GM21576 (cell line): ENCODE data around the gene TSSC4.
"Not testable (repeated sequence)": the region's sequence is repeated elsewhere in the genome, so short reads cannot be mapped to it uniquely, and the experiment has no call there.

Source experiments
- ATAC-seq: cut with Tn5 transposase; IDR thresholded peaks from one replicate; pipeline ENCODE4 v1.9.1; 2021; ENCODE audit warnings: mild to moderate bottlenecking, moderate library complexity; ENCODE audit not compliant: unreplicated experiment

TSSC4 gene

DNA sequence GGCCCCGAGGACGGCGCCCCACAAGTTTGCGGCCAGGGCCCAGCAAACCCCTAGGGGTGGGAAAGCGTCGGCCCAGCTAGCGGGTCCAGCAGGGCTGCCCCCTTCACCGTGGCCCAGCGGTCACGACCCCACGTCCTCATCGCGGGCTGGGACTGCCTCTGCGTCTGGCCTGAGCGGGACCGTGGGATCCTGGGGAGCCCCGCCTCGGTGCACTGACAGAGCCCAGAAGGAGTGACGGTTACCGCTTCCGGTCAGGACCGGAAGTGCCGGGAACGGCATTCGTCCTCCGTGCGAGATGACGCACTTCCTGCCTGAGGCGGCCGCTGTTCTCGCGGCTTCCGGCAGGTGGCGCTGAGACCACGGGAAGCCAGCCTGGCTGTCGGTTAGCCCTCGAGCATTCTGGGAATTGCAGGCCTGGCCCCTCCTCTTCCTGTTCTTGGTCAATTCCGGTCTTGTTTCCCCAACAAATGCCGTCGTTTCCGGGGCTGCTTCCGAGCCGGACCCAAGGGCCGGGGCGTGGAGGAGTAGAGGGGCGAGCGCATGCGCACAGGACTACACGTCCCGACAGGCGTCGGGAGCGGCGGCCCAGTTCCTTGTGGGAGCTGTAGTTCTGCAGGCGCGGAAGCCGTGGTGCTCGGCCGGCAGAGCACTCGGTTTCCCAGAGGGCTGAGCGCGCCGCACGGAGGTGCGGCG is at the start of gene TSSC4:
Gene TSSC4, plus strand, starts transcription at position 682 of the 693 bp plus-strand sequence. CDS start 1,884 bp downstream, outside the sequence.
- ATAC-seq = peak; percentile 77

DNA sequence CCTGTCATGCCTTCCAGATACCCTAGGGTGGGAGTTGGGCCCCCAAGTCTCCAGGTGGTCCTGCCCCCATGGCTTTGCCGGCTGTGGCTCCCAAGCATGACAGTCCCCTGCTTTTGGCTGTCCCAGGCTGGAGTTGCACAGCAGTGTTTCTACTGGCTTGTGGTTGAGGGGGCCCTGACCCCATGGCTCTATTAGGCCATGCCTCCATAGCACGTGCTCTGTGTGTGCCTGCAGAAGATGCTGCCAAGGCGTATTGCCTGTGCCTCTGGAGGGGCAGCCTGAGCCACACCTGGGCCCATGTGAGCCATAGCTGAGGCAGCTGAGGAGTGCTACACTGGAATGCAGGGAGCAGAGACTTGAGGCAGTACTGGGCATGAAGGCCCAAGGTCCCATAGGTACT is 48.8 kb upstream of the TSSC4 start:
- ATAC-seq = no peak

DNA sequence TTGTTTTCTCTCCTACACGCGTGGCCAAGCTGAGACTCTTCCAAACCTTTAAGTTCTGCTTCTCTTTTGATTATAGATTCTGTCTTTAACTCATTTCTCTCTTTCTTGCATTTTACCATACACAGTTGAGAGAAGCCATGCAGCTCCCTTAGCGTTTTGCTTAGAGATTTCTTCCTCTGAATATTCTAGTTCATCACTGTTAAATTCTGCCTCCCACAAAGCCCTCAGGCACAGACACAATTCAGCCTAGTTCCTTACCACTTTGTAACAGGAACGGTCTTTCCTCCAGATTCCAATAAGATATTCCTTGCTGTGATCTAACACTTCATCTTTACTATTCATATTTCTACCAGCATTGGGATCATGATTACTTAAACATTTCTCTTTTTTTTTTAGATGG is 48.1 kb upstream of the TSSC4 start:
- no peak for ATAC-seq

DNA sequence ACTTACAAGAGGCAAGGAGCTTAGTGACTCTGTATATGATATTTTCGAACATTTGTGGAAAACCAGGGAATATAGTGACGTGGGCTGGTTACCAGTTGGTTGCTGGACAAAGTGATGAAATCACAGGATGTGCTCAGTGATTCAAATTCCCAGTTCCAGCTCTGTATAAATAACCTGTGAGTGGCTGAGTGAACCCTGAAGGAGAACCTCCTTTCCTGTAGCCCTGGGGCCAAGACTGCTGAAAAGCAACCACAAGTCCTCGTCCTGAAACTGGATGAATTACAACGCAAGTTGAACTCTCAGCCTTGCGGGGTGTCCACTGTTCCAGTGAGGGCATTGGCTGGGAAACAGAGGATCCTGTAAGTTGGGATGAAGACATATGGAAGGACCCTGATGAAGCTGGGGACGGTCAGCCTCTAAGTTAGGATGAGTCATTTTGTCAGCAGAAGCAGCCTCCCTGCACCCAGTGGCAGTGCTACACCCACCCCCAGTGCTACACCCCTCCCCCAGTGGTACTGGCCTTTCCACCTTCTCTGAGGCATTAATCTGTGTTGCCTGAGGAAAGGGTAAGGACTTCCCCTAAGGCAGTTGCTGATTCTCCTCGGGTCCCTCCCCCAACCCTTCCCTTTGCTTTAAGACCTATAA is 45.4 kb upstream of the TSSC4 start:
- no peak for ATAC-seq

DNA sequence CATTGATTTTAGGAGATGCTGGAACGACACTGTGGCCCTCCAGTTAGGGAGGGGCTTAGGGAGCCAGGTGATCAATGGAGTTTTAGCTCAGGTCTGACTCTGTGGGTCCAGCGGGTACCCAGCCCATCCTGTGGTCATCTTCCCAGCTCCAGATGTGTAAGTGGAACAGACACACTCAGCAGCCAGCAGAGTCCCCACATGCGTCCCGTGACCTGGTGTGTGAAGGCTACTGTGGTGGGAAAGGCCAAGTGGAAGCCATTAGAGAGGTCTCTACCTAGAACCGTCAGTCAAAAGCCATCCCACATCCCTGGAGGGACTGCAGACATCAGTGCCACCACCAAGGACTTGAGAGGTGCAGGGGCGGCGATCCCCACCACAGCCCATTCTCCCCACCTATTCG is 43.3 kb upstream of the TSSC4 start:
- no peak for ATAC-seq

DNA sequence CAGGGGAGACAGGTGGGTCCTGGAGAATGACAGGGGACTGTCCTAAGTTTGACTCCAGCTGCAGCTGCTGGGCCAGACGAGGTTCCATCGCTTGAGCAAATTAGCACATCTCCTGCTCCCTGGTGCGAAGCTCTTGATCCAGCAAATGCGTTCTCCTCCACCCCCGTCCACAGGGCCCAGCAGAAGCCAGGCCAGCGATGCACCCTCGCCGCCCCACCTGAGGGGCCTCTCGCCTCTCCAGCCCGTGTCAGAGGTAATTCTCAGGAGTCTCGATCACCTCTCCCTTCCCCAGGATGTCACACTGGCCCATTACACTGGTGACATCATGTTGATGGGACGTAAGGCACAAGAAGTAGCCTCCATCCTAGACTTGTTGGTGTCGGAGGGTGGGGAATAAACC is 42.9 kb upstream of the TSSC4 start:
- not testable (repeated sequence) for ATAC-seq

DNA sequence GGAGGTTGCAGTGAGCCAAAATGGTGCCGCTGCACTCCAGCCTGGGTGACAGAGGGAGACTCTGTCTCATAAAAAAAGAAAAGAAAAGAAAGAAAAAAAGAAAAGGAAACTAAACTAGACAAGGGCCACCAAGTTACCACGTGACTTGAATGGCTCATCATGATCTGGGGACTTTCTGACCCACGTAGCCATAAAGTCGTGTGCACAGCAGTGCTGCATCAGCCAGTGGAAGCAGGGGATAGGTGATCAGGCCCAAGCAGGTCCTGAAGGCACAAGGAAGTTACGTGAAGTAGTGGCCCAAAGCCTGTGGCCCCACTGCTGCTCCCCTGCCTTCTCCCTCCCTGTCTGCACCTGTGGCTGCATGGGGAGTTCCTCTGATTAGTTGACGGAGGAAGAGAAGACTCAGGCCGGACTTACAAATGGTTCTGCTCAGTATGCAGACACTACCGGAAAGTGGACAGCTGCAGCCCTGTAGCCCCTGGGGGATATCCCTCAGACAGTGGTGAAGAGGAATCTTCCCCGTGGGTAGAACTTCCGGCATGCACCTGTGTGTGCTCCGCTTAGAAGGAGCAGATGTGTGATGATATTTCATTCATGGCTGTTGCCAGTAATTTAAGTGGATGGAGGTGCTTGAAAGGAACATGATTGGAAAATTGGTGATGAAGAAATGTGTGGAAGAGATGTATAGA is 41.7 kb upstream of the TSSC4 start:
- ATAC-seq = no peak

DNA sequence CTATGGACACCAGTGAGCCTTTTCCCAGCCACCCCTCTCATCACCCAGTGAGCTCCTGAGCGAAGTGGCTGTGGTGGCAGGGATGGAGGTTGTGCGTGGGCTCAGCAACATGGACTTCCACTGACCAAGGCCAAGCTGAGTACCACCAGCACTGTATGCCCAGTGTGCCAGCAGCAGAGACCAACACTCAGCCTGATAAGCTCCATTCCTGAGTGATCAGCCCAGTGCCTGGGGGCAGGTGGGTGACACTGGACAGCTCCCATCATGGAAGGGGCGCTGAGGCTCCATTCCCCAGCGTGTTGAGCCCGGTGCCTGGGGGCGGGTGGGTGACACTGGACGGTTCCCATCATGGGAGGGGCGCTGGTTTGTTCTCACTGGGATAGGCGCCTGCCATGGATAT is 41.0 kb upstream of the TSSC4 start:
- no peak for ATAC-seq

DNA sequence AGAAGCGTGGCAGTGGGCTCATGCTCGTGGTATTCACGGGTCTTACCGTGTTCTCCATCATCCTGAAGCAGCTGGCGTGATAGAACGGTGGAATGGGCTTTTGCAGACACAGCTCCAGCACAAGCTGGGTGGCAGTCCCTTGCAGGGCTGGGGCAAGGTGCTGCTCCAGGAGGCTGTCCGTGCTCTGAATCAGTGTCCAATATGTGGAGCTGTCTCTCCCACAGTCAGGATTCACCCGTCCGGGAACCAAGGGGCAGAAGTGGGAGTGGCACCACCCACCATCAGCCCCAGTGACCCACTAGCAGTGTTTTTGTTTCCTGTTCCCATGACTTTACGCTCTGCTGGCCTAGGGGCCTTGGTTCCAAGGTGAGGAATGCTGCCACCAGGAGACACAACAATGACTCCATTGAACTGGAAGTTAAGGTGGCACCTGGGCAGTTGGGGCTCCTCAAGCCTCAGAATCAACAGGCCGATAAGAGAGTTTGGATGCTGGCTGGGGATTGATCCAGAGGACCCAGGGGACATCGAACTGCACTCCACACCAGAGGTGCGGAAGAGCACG is 40.4 kb upstream of the TSSC4 start:
- ATAC-seq = no peak

DNA sequence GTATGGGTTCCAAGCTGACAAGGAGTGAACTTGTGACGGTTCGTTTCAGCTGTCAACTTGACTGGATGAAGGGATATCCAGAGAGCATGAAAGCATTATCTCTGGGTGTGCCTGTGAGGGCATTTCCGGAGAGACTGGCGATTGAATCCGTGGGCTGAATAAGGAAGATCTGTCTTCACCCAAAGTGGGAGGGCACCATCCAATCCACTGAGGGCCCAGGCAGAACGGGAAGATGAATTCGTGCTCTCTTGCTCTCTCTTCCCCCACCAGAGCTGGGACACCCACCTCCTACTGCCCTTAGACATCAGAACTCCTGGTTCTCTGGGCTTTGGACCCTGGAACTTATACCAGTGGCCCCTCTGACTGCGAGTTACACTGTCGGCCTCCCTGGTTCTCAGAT is 39.0 kb upstream of the TSSC4 start:
- ATAC-seq = no peak

DNA sequence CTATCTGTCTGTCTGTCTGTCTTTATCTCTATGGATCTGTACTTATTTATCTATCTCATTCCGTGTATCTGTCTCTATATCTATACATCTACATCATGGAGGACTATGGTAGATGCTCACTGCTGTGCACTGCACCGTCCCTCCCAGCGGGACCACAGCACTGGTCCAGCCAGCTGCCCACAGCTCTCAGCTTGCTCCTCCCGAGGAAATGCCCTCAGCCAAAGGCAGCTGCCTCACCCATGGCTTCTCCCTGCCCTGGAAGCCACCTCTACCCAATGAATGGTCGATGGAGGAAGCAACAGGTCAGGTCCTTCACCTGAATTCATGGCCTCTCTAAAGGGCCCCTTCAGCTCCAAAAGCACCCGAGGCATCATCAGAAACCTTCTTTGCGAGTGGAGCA is 38.1 kb upstream of the TSSC4 start:
- ATAC-seq = no peak

DNA sequence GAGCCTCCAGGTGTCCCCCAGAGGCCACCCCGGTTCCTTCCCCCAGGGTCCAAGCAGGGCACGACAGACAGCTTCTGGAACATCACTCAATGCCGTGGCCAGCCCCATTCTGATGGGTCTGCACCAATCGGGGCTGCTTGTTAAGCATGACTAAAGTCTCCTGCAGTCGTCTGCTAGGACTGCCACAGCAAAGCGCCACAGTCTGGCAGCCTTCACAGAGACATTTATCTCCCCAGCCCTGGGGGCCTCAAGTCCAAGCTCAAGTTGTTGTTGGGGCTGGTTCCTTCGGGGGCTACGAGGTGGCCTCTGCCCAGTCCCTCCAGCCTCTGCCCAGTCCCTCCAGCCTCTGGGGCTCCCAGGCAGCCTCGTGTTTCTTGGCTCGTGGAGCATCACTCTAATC is 37.4 kb upstream of the TSSC4 start:
- ATAC-seq = no peak

DNA sequence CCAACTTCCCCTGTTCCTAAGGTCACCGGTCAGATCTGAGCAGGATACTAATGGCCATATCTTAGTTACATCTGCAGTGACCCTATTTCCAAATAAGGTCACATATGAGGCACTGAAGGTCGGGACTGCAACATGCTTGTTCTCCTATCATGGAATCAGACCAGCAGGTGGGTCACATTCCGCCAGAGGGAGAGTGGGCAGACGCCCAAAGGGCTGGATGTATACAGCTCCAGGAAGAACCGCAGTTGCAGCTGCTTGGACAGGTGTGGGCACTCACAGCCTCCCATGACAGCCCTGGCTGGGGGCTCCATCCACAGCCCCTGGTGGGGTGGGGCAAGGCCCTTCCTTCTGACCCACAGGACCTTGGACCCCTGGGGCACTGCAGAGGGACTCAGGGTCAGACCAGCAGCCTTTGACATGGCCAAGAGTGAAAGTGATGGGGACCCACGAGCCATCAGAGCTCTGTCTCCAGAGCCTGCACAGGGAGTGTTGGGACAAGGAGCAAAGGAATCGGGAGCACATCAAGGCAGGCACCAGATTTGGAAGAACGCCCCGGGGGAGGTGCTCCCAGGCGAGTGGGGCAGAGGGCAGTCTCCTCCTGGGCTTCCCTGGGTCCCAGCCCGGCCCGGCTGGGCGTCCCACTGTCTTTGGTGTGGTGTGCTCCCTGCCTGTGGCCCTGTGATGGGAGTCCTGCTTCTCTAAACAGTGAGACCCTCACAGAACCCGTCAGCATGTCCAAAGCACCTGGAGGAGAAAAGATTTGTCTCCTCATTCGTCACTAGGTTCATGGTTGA is 36.8 kb upstream of the TSSC4 start:
- ATAC-seq = no peak

DNA sequence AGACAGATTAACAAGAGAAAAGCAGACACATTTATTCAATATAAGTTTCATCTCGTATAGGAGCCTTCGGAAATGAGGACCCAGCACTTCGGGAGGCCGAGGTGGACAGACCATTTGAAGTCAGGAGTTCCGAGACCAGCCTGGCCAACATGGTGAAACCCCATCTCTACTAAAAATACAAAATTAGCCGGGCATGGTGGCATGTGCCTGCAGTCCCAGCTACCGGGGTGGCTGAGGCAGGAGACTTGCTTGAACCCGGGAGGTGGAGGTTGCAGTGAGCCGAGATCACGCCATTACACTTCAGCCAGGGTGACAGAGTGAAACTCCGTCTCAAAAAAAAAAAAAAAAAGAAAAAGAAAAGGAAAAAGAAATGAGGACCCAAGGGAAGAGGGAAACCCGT is 36.2 kb upstream of the TSSC4 start:
- not testable (repeated sequence) for ATAC-seq

DNA sequence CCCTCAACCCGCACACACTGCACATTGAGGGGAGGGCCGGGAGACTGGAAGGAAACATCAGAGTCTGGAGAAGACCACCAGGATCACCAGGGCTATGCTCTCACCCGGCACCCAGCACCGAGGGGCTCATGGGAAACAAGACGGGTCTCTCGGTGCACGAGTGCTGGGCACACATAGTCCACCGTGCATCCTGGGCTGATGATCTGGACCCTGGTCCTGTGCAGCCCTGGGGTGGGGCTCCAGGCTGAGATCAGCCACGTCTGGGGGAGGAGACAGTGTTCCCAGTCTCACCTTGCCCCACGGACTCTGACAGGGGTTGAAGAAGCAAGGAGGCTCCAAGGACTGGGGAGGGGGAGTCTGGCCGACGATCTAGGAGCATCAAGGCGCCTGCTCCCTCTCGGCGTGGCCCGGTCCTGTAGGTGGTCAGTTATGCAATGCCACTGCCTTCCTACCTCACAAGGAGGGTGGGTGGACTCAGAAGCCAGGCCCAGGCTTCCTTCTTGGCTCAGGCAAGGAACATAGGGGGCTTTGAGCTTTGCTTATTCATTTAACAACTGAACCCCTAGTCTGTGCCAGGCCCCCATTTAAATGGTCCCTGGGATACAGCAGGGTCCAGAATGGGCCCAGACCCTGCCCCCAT is 34.9 kb upstream of the TSSC4 start:
- no peak for ATAC-seq

DNA sequence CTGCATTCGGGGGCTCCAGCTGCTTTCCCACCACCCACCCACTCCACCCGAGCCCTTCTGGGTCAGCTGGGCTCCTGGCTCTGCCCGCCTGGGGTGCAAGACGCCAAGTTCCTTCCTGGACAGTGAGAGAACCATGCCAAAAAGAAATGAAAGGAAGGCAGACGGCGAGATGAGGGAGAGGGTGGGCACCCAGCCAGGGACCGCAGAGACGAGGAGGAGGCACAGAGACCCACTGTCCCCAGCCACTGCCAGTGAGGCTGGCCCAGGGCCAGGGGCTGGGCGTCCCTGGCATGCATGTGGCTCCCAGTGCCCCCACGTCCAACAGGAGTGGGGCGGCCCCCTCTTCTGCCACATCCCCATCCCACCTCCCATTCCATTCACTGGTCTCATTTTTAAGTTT is 34.3 kb upstream of the TSSC4 start:
- no peak for ATAC-seq

DNA sequence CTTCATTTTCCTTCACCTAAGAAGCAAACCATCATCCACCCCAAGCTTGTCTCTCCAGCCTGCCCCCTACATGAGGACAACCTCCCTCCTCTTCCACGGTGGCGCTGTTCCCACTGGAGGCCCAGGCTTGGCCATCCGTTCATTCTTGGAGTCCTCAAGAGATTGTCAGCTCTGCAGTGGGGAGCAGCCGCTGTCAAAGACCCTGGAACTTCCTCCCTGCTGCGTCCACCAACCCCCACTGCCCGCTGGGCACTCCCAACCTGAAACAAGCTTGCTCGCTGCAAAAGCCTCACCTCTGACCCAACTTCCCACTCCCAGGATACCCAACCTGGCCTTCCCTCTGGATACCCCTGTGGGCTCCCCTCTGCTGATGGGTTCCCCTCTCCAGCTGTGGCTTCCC is 33.8 kb upstream of the TSSC4 start:
- no peak for ATAC-seq

DNA sequence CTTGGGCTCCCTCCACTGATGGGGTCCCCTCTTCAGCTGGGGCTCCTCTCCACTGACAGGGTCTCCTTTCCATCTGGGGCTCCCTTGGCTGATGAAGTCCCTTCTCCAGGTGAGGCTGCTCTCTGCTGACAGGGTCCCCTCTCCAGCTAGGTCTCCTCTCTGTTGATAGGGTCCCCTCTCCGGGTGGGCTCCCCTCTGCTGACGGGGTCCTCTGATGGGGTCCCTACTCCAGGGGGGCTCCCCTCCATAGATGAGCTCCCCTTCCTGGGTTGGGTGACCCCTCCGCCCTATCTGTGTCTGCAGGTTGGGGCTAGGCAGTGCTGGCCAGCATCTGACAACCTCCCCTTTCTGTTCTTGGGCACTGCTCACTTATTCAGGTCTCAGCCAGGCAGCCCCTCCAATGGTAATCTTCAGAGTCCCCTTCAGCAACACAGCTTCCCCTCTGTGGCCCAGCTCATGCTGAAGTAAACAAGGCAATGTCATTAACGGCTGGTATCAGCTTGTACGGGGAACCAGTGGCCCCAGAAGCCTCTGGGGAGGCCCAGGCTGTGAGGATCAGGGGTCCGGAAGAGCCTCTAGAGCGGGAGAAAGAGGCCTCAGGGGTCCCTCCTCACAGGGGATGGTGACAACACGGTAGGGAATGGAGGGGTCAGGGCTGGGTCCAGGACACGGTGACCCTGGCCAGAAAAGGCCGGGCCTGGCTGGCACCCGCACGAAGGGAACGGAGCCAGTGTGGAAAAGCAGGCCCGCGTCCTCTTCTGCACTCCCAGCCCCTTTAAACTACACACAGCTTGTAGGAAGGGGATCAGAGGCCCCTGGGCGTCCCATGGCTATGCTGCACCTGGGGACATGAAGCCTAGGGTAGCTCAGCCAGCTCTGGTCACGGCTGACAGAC is 33.0 kb upstream of the TSSC4 start:
- ATAC-seq = no peak

DNA sequence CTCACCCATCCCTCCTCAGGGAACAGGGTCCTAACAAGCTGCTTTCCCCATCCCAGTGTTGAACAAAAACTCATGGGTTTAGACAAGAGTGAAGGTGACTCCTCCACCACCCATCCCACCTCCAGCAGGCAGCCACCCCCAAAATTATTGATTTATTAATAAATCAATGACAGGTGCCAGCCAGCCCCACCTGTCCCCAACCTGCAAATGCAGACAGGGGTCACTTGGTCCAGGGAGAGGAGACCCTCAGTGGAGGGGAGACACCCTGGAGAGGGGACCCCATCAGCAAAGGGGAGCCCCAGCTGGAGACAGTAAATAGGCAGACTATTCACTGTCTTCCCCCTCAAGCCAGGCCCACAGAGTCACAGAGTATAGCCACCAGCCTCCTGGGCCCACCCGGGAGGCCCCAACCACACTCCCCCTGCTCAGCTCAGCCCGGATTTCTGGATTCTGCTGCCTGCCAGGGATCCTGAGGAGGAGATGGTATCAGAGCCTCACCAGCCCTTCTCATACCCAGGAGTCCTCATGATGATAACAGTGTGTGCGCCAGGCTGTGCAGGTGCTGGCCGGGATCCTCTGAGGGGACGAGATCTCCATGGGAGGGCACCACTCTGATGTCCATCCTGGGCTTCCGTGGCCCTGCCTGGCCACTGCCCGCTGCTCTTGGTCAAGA is 32.2 kb upstream of the TSSC4 start:
- ATAC-seq = no peak
